ENCODE measurements around the gene COPB2.

The COPB2 gene

DNA sequence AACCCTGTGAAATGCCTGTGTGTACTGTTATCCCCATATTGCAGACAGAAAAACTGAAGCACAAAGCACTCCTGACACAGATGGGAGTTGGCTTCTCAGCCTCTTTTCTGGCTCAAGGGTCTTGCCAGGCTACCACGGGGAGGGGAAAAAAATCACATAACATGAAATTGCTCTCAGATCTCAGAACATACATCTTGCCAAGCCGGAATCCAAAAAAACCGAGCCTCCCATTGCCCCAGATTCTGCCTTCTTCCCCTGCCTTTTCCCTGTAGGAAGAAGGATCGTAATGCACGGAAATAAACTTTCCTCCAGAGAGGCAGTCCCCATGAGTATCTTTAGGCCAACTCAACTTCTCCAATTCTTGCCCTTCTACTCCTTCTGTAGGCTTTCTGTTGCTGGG lies 62.2 kb downstream of the COPB2 start:
- DNase-seq, result no peak

DNA sequence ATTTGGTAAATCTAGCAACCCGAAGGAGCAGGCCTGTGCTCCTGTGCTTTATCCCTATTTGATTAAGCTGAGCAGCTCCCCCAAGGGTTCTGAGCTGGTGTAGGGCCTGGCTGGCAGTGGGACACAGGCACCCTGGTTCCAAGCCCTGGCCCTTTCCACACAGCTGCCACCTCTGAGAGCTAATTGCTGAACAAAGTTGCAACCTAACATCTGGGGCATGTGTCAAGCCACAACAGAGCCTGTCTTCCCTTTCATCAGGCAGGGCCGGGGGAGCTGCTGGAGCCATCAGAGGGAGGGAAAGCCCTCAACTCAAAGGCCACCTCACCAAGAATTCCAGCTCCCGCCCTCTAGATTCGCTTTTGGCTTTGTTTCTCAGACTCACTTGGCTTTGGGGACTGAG lies 62.7 kb downstream of the COPB2 start:
- DNase-seq, result no peak

DNA sequence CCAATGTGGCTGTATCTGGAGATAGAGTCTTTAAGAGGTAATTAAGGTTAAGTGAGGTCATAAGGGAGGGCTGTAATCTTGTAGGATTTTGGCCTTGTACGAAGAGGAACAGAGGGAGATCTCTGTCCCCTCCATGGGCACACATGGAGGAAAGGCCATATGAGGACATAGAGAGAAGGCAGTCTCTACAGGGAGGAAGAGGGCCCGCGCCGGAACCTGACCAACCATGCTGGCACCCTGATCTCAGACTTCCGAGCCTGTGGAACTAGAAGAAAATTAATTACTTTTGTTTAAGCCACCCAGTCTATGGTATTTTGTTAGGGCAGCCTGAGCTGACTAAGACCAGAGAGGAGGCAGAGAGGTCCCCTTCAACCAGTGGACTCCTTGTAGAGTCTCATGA lies 63.3 kb downstream of the COPB2 start:
- DNase-seq, result no peak

DNA sequence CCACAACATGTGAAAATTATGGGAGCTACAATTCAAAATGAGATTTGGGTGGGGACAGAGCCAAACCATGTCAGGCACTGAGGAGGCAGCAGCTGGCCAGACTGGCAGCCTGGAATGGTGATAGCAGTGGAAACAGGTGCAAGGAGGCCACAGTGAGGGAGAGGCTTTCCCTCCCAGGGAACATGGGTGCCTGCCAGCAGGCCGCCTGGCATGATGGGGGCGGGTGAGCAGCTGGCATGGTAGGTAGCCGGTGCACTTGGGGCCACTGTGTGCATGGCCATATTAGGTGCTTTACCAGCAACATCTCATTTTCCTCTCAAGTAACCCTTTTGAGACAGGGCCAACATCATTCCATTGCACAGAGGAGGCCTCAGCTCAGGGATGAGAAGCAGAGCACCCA lies 63.9 kb downstream of the COPB2 start:
- no peak for DNase-seq

DNA sequence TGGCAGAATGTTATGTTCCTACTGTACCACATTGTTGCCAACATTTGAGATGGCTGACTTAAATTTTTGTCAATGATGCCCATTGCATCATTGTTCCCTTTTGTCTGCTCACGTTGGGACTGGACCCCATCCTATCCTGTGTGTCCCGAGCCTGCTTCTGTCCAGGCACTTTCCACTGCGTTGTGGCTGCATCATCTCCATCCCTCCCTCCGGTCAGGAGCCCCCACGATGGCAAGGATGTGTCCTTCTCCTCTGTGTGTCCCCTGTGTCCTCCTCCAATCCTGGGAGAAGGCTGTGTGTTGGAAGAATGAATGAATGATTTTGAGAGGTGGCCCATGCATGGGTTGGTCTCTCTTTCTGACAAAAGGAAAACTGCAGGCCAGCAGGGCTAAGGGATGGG lies 65.0 kb downstream of the COPB2 start:
- no peak for DNase-seq

DNA sequence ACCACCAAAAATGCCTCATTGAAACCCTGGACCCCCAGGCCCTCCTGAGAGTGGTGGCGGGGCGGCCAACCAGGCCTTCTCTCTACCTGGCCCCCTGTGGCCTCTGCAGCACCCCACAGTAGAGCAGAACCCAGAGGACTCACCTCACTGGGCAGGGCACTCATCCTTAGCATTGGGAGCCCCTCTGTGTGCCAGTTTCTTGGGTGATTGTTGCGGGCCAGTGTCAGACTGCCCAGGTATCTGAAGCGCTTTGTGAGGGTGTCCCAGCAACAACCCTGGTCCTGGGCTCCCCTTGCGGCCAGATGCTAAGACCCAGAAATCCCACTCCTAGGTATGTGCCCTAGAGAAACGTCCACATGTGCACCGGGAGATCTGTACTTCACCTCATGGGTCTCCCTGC lies 66.3 kb downstream of the COPB2 start:
- no peak for DNase-seq

DNA sequence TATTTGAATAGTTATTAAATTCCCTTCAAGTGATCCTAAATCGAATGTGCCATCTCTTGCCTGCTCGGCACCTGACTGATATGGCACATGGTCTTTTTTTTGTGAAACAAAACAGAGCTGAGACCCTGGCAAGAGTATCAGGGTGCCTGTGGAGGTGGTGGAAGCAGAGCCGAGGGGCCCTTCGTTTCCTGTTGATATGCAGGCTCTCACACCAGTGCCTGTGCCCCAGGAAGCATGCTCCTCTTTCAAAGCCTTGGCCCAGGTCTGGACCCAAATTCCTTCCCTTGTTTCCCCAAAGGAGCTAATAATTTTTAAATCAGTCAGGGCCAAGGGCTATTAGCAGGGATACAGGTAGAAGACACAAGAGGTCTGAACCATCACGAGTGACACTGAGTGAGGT lies 67.1 kb downstream of the COPB2 start:
- no peak for DNase-seq

DNA sequence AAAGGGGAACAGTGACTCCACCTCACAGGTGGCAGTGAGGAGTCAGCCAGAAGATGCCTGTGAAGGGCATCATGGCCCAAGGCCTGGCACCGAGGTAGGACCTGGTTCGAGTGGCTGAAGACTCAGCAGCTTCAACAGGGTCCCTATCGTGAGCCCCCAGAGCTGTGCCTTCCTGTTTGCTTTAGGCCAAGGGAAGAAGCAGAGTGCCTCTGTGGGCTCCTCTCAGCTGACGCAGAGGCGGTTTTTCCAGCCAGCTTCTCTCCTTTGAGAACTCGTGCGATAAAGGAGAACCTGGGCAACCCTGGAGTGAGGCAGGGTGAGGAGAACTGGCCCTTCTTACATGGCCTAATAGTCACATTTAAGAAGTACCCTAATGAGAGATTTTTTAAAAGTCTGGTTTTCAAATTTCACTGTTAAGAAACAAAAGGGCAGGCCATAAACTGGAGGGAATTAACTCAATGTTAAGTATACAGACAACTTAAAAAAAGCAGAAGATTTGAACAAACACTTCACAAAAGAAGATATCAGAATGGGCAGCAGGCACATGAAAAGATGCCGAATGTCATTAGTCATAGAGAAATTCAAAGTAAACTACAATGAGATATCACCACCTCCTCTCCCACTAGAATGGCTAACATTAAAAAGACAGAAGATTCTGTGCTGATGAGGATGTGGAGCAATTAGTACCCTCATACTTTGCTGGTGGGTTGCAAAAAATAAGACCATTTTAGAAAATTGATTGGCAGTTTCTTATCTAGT lies 68.7 kb downstream of the COPB2 start:
- no peak for DNase-seq

DNA sequence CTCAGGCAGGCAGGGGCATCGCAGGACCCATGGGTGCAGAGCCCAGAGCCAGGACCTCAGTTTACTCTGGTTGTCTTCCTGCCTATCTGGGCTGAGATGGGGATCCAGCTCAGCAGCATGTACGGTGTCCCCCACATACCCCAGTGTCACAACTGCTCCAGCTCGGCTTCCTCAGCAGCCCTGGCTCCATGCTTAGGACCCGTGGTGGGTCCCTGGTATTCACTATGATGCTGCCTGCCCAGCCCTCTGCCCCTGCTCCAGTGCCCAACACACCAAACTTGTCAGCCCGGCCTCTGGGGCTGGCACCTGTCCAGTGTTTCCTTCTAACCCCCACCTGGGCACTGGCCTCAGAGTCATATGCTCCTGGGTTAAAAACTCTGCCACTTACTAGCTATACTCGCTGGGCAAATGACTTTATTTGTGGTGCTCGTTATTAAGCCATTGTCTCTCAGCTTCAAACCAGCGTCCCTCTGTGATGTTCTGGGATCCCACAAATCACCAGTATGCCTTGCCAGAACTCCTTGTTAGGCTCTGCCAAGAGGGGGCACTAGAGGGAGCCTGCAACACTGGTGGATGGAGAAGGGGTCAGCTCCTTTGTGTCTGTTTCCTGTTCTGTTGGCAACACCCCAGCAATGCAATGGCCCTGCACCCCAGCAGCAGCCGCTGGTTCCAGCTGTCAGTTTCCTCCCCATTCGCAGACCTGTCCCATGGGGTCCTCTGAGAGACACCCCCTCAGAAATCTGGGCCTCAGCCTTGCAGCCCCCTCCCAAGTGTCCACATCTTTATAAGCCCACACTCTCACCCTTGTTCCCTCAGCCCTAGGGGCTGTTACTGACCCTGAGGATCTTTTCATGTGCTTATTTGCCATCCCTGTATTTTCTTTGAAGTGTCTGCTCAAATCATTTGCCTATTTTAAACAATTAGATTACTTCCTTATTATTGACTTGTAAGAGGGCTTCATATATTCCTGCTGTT lies 69.7 kb downstream of the COPB2 start:
- no peak for DNase-seq

DNA sequence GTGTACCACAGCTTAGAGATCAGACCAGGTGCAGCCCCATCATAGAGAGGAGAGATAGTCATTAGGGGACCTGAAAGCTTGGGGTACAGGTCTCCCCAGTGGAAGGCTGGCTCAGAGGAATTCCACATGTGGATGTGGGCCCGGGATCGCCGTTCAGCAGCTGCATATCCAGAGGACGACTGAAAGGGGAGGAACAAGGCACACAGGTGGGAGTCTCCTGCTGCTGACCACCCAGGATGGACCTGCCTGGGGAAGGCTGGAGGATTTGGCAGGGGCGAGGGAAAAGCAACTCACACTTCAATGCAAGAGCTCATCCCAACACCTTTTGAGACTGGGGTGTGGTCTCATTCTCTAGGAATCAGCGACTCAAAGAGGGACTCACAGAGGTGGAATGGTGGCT lies 70.6 kb downstream of the COPB2 start:
- DNase-seq, result no peak

DNA sequence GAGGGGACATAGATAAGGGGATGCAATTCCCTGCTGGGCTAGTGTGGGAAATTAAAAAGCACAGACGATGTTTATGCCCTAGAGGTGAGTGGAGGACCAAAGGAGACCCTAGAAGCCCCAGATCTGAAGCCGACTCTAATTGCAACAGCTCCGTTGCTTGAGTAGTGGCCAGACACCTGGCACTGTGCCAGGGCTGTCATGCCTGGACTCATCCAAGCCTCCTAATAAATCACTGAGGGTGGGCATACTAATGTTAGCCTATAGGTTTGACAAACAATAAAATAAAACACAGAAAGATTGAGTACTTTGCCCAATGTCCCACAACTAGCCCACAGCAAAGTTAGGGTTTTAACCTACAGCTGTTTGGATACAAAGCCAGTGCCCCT lies 71.0 kb downstream of the COPB2 start:
- no peak for DNase-seq

DNA sequence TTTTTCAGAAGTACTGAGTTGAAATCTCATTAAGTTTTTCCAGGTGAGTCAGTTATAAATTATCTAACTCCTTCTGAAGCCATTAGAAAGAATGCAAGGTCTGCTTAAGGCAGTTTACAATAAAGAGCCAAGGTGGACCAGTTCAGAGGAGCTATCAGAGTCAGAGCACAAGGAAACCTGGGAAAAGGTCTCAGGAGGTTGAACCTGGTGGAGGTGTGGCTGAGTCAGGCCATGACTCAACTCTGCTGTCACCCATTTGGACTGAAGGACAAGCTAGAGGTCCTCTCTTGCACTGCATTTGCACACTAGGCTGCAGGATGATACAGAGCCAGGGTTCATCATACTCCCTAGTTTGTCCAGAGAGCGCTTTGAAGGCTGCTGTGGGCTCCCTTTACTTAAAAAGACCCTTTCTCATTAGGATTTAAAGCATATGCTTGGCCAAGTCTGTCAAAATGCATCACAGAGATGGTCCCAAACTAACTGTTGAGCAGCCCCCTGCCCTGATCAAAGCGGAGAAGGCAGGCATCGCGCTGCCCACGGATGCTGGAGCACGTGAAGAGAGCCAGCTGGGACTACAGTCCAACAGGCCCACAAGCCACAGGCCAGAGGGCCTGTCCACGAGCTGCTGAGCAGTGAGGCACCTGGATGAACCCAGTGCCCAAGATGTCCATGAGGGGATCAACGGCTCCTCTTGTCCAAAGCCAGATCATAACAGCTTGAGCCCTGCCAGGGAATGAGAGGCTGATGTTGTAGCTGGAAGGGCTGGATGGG lies 71.6 kb downstream of the COPB2 start:
- no peak for DNase-seq

DNA sequence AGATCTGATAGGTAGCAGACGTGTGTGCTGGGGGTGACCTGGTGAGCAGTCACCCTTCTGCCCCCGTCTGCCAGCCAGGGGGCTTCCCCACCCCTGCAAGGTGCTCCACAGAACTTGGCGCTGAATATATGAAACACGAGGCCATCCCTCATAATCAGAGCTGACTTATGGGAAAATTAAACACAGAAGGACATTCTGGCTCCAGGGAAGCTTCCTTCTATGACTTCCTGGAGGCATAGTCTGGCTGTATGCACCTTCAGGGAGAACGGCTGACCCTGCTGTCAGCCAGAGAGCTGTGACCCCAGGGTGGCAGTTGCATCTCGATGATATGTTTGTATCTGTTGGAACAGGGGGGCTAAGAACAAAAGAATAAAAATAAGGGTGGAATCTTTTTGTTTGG lies 72.2 kb downstream of the COPB2 start:
- DNase-seq, result no peak

DNA sequence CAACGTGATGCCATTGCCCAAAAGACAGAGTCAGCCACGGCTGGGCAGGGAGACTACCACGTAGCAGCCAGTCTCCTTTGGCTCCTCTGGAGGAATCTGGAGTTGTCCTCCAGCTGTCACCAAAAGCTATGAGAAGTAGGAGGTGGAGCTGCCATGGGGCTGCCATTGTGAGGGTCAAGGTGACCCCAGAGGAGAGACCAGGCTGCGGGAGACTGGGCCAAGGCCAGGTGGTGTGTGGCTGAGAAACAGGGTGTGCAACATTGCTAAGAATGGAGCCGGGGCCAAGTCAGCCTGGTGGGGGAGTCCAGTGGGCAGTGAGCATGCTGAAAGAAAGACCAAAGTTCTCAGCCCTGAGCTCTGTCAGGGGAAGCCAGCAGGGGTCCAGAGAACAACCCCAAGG lies 75.5 kb downstream of the COPB2 start:
- no peak for DNase-seq

DNA sequence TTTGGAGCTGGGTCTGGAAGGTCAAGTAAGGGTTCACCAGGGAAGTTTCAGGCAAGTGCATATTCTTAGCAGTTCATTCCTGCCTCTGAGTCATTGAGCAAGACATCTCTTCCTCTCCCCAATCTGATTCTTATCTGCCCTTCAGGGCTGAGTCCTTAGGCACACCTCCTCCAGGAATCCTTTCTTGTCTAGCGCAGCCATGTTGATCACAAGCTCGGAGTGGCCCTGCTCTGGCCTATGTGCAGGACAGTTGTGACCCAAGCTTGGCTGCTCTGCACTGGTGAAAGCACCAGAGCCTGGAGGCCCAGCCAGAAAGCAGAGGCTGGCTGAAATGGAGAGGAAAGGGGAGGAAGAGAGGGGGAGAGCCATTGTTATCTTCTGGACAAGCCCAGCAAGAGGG lies 76.5 kb downstream of the COPB2 start:
- peak; percentile 59 for DNase-seq

DNA sequence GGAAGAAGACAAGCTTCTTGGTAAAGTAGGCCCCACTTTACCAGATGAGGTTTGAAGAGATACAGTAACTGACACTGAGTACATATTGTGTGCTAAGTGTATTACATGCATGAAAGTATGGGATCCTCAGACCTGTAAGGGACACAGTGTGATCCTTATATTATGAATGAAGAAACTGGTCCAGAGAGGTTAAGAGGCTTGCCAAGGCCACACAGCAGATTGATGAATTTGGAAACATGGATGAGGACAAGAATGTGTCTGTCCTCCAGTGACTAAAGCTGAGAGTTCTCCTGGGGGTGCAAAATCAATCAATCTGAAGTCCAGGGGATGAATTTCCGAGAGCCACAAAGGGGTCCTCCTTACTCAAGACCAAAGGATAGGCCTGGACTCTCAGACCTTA lies 77.0 kb downstream of the COPB2 start:
- no peak for DNase-seq

DNA sequence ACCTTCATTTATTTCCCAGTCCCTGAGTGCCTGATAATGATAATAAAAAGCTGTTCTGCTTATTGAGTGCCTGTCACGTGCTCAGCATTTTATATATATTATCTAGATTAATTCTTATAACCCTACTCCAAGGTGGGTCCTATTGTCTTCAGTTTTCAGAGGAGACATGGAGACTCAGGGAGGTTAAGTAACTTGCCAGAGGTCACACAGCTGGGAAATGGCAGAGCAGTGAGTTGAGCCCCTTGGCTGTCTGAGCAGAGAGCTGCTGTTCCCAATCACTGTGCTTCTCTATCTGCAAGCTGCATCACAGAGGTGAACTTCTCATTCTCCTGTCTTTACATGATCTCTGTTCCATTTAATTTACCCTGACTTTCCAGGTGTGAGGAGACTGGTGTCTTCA lies 77.9 kb downstream of the COPB2 start:
- DNase-seq, result no peak

DNA sequence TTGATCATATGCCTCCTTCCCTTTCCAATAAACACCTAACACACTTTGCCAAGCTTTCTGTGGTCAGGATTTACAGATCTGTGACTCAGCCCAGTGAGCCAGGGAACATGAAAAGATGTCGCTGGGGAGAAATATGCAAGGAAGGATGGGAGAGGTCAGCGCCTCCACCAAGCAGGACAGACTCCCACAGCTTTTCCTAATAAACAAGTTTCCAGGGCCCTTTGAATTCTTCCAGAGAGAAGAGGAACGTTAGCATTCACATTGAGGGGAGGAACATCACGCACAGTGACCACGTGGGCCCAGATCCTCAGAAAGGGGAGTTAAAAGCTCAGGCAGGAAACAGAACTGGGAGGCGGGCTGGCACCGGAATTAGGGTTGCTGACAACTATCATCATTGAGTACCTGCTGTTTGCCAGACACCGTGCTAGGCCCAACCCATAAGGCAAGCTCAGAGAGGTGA lies 78.9 kb downstream of the COPB2 start:
- peak; percentile 92 for DNase-seq

DNA sequence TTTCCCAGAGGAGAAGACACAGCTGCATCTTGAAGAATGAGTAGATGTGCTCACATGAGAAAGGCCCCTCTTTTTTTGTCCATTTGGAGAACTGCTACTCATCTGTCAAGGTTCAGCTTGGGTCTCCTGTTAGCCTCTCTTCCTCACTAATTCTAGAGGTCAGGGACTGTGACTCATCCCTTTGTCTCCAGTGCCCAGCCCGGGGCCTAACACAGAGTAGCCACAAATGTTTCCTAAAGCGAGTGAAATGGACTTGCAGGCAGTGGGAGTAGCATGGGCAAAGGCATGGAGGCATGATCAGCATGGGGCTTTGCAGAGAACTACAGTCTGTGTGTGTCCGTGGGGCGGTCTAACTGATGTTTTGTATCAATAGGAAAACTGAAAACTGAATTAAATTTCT lies 79.6 kb downstream of the COPB2 start:
- peak; percentile 46 for DNase-seq

DNA sequence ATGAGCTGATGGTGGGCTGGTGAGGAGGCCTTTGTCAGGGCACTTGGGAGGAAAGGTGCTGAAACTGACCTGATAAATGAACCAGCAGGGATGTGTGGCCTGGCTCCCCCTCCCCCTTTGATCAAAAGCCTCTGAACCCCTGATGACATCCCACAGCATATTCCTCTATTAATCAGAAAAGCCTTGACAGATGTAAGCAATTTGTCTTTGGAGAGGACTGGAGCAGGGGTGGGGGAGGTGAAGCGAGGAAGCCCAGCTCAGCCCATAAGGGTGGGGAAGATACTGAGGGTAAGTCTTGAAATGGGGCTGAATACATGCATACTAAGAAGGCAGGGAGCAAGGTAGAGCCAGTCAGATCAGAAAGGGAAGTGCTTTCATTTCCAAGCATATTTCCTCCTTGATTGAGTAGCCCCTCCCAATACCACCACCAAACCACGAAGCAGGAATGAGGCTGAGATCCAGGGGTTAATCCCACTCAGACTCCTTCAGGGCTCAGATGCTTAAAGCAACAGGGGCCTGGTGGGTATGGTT lies 80.3 kb downstream of the COPB2 start:
- DNase-seq, result peak; percentile 78

DNA sequence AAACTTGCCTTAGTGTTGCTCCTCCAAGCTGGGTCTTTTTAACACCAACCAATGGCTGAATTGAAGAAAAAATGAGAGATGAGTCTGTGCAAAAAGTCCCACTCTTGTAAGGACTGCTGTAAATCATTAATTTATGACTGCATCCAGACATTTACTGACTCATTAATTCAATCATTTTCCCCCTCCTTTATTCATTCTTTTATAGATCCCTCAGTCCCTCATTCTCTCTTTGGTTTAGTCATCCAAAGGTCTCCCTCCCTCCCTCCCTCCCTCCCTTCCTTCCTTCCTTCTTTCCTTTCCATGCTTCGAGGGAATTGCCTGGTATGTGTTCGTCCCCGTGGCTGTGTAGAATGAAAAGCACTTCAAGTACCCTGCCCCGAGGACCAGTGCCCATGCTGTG lies 80.9 kb downstream of the COPB2 start:
- peak; percentile 63 for DNase-seq

DNA sequence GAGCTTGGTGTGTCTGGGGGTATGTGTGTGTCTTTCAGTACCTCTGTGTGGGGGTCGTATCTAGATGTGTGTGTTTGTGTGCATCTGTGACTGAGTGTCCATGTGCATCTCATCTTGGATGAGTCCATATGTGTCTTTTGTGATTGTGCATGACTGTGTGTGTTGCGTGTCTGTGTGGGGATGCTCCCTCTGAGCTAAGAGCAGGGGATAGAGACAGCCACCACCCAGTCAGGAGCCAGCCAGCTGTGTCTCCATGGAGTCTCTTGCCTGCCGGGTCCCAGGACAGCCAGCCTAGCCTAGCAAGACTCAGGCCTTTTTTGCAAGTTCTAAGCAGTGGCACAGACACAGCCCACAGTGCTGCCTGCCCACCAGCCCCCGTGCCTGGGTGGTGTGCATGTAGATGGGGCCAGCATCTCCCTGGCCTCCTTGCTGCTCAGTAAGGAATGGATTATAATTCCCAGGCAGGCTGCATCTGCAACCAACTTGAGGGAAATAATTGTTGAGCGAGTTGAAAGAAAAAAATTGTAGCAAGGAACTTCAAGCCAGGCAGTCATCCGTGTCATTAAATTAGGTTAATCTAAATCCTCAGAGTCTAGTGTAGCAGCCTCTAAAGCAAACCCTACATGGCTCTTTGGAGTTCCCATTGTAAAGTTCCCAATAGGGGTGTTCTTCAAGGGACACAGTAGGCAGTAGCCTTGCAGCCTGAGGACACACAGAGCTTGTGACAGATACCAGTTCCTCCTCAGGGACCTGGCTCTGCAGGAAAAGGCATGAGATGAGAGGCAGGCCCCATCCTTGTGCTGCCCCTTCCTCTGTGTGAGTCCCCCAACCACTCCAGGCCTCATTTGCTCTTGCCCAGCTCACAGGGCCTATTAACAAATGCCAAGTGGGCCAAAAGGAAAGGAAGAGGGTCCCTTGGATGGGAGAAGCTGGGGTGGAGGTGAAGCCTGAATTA lies 81.6 kb downstream of the COPB2 start:
- no peak for DNase-seq

All from fibroblast of skin of right biceps (primary cell).